ENCODE data around the gene STON2.

The STON2 gene

DNA sequence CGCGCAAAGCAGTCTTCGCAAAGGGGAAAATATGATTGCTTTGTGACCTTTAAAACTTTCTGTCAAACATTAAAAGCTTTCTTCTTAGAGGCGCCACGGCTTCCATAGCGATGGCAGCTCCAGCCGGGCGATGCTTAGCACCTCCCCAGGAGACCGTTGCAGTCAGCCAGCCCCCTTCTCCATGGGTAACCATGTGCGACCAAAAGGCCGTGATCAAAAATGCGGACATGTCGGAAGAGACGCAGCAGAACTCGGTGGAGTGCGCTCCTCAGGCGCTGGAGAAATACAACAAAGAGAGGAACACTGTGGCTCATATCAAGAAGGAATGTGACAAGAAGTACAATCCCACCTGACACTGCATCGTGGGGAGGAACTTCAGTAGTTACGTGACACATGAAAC lies 12.7 kb upstream of the STON2 start (continued):
- TF ChIP-seq TSHZ2 (CRISPR knock-in tag; IDR thresholded peaks at IDR 0.05) (no peak), ZNF565 (CRISPR knock-in tag; conservative IDR thresholded peaks at IDR 0.05; ENCODE audit: low read depth) (no peak), ZNF8 (CRISPR knock-in tag; IDR thresholded peaks at IDR 0.05) (no peak)

DNA sequence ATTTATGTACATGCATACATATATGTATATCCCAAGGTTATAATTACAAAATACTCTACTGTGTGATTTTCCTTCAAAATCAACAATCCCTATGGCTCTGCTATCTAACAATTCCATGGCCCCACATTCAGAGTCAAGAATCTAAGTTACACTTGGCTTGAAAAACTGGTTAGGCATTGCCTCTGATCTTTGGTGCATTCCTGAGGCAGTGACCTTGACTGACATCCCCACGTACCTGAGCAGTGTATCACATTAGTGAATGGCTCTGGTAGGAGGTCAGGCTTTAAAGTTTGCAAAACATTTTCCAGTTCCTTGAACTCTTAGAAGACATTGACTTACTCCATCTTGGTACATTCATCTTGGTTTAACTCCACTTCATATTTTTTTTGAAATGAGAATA lies 8.5 kb upstream of the STON2 start:
- no peak for ATAC-seq
- TF ChIP-seq POU6F1 (CRISPR knock-in tag; IDR thresholded peaks at IDR 0.05; ENCODE audit: borderline replicate concordance, low read depth) (no peak), ZNF70 (CRISPR knock-in tag; IDR thresholded peaks at IDR 0.05) (no peak), SNAI2 (CRISPR knock-in tag; IDR thresholded peaks at IDR 0.05) (no peak), TSHZ2 (CRISPR knock-in tag; IDR thresholded peaks at IDR 0.05) (no peak), ZC3H10 (CRISPR knock-in tag; IDR thresholded peaks at IDR 0.05) (no peak), RARB (CRISPR knock-in tag; IDR thresholded peaks at IDR 0.05) (no peak), OSR1 (CRISPR knock-in tag; IDR thresholded peaks at IDR 0.05) (no peak)

GRCh38 chr14:81406863-81407262 lies 6.7 kb upstream of the STON2 start:
- ATAC-seq: no peak
- TF ChIP-seq CSDC2 (CRISPR knock-in tag; IDR thresholded peaks at IDR 0.05) (no peak), CSRNP3 (CRISPR knock-in tag; IDR thresholded peaks at IDR 0.05) (no peak)

GRCh38 chr14:81402123-81402495 lies 2.0 kb upstream of the STON2 start:
- TF ChIP-seq TOX (CRISPR knock-in tag; IDR thresholded peaks at IDR 0.05; ENCODE audit: borderline replicate concordance) (no peak), ZFP3 (CRISPR knock-in tag; IDR thresholded peaks at IDR 0.05) (no peak), RARB (CRISPR knock-in tag; IDR thresholded peaks at IDR 0.05) (no peak), GLIS3 (CRISPR knock-in tag; IDR thresholded peaks at IDR 0.05) (no peak)
- ATAC-seq: no peak

- ATAC-seq: no peak
- TF ChIP-seq POU6F1 (CRISPR knock-in tag; IDR thresholded peaks at IDR 0.05; ENCODE audit: borderline replicate concordance, low read depth) (no peak), ZNF565 (CRISPR knock-in tag; conservative IDR thresholded peaks at IDR 0.05; ENCODE audit: low read depth) (no peak), CSRNP3 (CRISPR knock-in tag; IDR thresholded peaks at IDR 0.05) (no peak), TOX (CRISPR knock-in tag; IDR thresholded peaks at IDR 0.05; ENCODE audit: borderline replicate concordance) (no peak), GLIS3 (CRISPR knock-in tag; IDR thresholded peaks at IDR 0.05) (no peak), ZNF8 (CRISPR knock-in tag; IDR thresholded peaks at IDR 0.05) (no peak), CSDC2 (CRISPR knock-in tag; IDR thresholded peaks at IDR 0.05) (no peak), ARNTL (CRISPR knock-in tag; IDR thresholded peaks at IDR 0.05; ENCODE audit: borderline replicate concordance, low read depth) (no peak), ISL1 (CRISPR knock-in tag; IDR thresholded peaks at IDR 0.05) (no peak), PPARA (CRISPR knock-in tag; IDR thresholded peaks at IDR 0.05; ENCODE audit: borderline replicate concordance) (no peak)
- TF ChIP-seq, protein P1, sequence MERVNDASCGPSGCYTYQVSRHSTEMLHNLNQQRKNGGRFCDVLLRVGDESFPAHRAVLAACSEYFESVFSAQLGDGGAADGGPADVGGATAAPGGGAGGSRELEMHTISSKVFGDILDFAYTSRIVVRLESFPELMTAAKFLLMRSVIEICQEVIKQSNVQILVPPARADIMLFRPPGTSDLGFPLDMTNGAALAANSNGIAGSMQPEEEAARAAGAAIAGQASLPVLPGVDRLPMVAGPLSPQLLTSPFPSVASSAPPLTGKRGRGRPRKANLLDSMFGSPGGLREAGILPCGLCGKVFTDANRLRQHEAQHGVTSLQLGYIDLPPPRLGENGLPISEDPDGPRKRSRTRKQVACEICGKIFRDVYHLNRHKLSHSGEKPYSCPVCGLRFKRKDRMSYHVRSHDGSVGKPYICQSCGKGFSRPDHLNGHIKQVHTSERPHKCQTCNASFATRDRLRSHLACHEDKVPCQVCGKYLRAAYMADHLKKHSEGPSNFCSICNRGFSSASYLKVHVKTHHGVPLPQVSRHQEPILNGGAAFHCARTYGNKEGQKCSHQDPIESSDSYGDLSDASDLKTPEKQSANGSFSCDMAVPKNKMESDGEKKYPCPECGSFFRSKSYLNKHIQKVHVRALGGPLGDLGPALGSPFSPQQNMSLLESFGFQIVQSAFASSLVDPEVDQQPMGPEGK (CRISPR knock-in tag; IDR thresholded peaks at IDR 0.05; ENCODE audit: borderline replicate concordance): no peak
Measured at GRCh38 chr14:81401420-81402122, 1.4 kb upstream of the STON2 start.

Measured in SK-N-SH treated with all-trans-retinoic acid at 6 μM for 48 hours (cell line).